ENCODE data around the gene RUFY1.

DNA sequence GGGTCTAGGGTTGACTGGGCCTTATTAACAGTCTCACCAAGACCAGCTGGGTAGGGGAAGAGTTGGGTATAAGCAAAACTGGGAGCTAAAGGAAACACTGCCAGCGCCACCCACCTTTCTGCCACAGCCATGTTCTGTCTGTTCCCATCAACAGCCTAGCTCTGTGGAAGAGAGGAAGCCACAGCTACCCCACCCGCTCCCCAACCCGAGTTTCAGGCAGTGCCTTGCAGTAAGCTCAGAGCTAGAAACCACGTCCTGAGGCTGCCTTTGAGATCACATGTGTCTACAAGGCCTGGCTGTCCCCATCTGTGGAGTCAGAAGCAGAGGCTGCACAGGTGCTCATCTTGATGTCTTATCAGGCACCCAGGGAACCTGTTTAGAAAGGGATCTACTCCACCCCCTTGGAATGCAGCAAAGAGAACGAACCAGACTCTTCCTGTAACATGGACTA is 57.8 kb downstream of the RUFY1 start:
- TF ChIP-seq, protein P1, sequence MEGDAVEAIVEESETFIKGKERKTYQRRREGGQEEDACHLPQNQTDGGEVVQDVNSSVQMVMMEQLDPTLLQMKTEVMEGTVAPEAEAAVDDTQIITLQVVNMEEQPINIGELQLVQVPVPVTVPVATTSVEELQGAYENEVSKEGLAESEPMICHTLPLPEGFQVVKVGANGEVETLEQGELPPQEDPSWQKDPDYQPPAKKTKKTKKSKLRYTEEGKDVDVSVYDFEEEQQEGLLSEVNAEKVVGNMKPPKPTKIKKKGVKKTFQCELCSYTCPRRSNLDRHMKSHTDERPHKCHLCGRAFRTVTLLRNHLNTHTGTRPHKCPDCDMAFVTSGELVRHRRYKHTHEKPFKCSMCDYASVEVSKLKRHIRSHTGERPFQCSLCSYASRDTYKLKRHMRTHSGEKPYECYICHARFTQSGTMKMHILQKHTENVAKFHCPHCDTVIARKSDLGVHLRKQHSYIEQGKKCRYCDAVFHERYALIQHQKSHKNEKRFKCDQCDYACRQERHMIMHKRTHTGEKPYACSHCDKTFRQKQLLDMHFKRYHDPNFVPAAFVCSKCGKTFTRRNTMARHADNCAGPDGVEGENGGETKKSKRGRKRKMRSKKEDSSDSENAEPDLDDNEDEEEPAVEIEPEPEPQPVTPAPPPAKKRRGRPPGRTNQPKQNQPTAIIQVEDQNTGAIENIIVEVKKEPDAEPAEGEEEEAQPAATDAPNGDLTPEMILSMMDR (conservative IDR thresholded peaks at IDR 0.05; ENCODE audit: low read length): no peak
- no peak for TF ChIP-seq EZH2phosphoT487 (IDR thresholded peaks at IDR 0.05; ENCODE audit: borderline replicate concordance, low read depth, low read length)

All from OCI-LY7 (cell line).